ENCODE measurements around the gene FIBCD1. TPM values are rescaled to one million over a fixed set of nuclear protein-coding genes. Genes with fewer than 3 reads are reported as not detected.

The FIBCD1 gene
- polyA plus RNA-seq, 1 donor (not counting 4 experiments of a cell fraction or from before 2014, with no cell fraction given): 0.79 TPM

DNA sequence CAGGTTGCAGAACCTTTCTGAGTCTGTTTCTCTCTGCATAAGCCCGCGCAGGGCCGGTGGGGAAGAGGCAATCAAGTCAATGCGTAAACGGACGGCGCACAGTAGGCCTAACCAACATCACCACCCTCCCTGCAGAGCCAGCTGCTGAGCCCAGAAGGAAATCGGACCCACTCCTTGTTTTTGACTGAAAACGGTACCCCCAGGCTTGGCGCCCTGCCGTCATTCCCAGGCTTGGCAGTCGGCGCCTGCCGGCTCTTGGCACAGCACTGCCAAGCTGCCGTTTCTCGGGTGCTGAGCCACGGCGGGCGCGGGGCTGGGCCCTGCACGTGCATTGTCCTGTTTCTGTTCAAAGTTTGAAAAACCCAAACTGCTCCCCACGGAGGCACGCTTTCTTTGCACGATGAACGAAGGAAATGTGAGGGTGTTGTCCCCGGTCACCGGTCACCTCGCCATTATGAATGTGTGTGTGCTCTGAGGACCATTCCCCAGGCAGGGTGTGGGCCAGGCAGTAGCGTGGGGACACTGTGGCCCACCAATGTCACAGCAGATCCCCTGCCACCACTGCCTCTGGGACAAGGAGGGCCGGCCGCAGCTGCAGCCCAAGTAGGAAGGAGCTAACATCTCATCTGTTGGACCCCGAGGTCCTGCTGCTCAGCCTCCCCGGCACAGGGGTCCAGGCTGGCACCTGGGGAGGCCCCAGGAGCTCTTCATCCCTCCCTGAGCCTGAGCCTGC is 20.1 kb downstream of the FIBCD1 start:
- dilution Hi-C loops (cut with MboI; ENCODE audit: extremely low pct_ligation_motif_present, low sequenced_read_pairs): no loop called here
- Histone ChIP-seq H3K27ac (ENCODE audit: control insufficient read depth, insufficient read depth, low read length) (no peak overlapping the region), H3K27me3 (ENCODE audit: control insufficient read depth, extremely low read depth, insufficient read depth, low read length) (peaks cover 79% of the 10 kb centered on the region), H3K4me2 (ENCODE audit: control insufficient read depth, extremely low read depth, insufficient read depth, low read depth, low read length) (no peak overlapping the region), H3K9me1 (ENCODE audit: control insufficient read depth, extremely low read depth, insufficient read depth, low read length) (no peaks in the 10 kb centered on the region), H3K4me3 (ENCODE audit: control insufficient read depth in 2 of 3, extremely low read depth in 1 of 3, insufficient read depth in 2 of 3, low read depth in 1 of 3, low read length in 3 of 3) (no peak overlapping the region), H3K9ac (ENCODE audit: control insufficient read depth, extremely low read depth, insufficient read depth, low read length) (no peak overlapping the region), H4K20me1 (ENCODE audit: control insufficient read depth, extremely low read depth, insufficient read depth, low read length) (no peaks in the 10 kb centered on the region), H3K9me3 (ENCODE audit: control insufficient read depth, low read depth, low read length) (no peaks in the 10 kb centered on the region), H3K36me3 (ENCODE audit: control insufficient read depth in 2 of 2, extremely low read depth in 1 of 2, insufficient read depth in 2 of 2, low read length in 2 of 2) (no peaks in the 10 kb centered on the region), H2AFZ (ENCODE audit: control insufficient read depth, low read length) (no peak overlapping the region), H3K79me2 (ENCODE audit: control insufficient read depth, insufficient read depth, low read length) (no peaks in the 10 kb centered on the region), H3K4me1 (ENCODE audit: control insufficient read depth, extremely low read depth, insufficient read depth, low read length) (no peaks in the 10 kb centered on the region)
- TF ChIP-seq EZH2 (IDR thresholded peaks at IDR 0.05; ENCODE audit: low read length): peak; percentile 89
- TF ChIP-seq, protein P1, sequence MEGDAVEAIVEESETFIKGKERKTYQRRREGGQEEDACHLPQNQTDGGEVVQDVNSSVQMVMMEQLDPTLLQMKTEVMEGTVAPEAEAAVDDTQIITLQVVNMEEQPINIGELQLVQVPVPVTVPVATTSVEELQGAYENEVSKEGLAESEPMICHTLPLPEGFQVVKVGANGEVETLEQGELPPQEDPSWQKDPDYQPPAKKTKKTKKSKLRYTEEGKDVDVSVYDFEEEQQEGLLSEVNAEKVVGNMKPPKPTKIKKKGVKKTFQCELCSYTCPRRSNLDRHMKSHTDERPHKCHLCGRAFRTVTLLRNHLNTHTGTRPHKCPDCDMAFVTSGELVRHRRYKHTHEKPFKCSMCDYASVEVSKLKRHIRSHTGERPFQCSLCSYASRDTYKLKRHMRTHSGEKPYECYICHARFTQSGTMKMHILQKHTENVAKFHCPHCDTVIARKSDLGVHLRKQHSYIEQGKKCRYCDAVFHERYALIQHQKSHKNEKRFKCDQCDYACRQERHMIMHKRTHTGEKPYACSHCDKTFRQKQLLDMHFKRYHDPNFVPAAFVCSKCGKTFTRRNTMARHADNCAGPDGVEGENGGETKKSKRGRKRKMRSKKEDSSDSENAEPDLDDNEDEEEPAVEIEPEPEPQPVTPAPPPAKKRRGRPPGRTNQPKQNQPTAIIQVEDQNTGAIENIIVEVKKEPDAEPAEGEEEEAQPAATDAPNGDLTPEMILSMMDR (optimal IDR thresholded peaks at IDR 0.05 in 1 of 3, IDR thresholded peaks at IDR 0.05 in 1 of 3, conservative IDR thresholded peaks at IDR 0.05 in 1 of 3; ENCODE audit: extremely low read depth in 1 of 3, insufficient read depth in 2 of 3, low read length in 3 of 3): no peak
- DNase-seq (ENCODE audit: low read depth, low spot score) (no peak), FAIRE-seq (no peak)

DNA sequence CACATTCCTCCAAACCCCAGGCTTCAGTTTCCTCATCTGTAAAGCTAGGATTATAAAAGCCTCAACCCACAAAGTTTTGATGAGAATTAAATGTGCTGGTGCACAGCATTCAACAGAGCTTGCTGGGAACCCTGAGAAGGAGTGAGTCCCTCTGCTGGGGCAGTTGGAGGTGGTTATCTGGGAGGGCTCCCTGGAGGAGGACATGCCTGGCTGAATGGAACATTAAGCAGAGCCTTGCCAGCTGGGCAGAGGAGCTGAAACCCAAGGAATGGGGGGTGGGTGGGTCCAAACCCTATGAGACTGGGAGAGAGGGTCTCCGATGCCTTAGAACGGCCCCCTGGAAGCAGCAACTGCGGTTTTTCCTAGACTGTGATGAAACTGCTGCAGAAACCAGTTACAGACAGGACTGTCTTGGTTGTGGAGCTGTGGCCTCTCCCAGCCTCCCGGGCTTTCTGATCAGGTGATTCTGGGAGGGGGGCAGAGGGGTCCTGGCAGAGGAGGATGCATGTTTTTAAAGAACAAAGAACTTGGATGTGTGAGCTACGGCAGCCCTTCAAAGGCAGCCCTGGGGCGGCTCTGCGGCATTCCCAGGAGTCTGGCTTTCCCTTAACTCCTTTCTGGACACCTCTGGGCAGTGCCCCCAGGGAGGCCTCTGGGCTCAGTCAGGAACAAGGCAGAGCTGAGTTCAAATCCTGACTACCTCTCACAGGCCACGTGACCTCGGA is 20.8 kb downstream of the FIBCD1 start:
- dilution Hi-C loops (cut with MboI; ENCODE audit: extremely low pct_ligation_motif_present, low sequenced_read_pairs): no loop called here
- TF ChIP-seq EZH2 (IDR thresholded peaks at IDR 0.05; ENCODE audit: low read length): no peak
- TF ChIP-seq, protein P1 (optimal IDR thresholded peaks at IDR 0.05 in 1 of 3, IDR thresholded peaks at IDR 0.05 in 1 of 3, conservative IDR thresholded peaks at IDR 0.05 in 1 of 3; ENCODE audit: extremely low read depth in 1 of 3, insufficient read depth in 2 of 3, low read length in 3 of 3): no peak
- H3K27me3 ChIP-seq (ENCODE audit: control insufficient read depth, extremely low read depth, insufficient read depth, low read length): peaks cover 79% of the 10 kb centered on the region

More for the DNA sequence above, 20.8 kb downstream of the FIBCD1 start:
- FAIRE-seq (no peak), DNase-seq (ENCODE audit: low read depth, low spot score) (no peak)
- H3K36me3 ChIP-seq (ENCODE audit: control insufficient read depth in 2 of 2, extremely low read depth in 1 of 2, insufficient read depth in 2 of 2, low read length in 2 of 2): no peaks in the 10 kb centered on the region
- H3K9ac ChIP-seq (ENCODE audit: control insufficient read depth, extremely low read depth, insufficient read depth, low read length): no peak overlapping the region
- no peak overlapping the region for H3K4me2 ChIP-seq (ENCODE audit: control insufficient read depth, extremely low read depth, insufficient read depth, low read depth, low read length)
- no peaks in the 10 kb centered on the region for H4K20me1 ChIP-seq (ENCODE audit: control insufficient read depth, extremely low read depth, insufficient read depth, low read length)
- no peaks in the 10 kb centered on the region for H3K9me3 ChIP-seq (ENCODE audit: control insufficient read depth, low read depth, low read length)
- no peaks in the 10 kb centered on the region for H3K9me1 ChIP-seq (ENCODE audit: control insufficient read depth, extremely low read depth, insufficient read depth, low read length)
- H3K79me2 ChIP-seq (ENCODE audit: control insufficient read depth, insufficient read depth, low read length): no peaks in the 10 kb centered on the region
- no peak overlapping the region for H3K4me3 ChIP-seq (ENCODE audit: control insufficient read depth in 2 of 3, extremely low read depth in 1 of 3, insufficient read depth in 2 of 3, low read depth in 1 of 3, low read length in 3 of 3)
- no peak overlapping the region for H3K27ac ChIP-seq (ENCODE audit: control insufficient read depth, insufficient read depth, low read length)
- H3K4me1 ChIP-seq (ENCODE audit: control insufficient read depth, extremely low read depth, insufficient read depth, low read length): peaks cover 3% of the 10 kb centered on the region
- no peak overlapping the region for H2AFZ ChIP-seq (ENCODE audit: control insufficient read depth, low read length)

Data from keratinocyte (primary cell).